Stomach (tissue), 4 donors: ENCODE measurements around the gene KCNK13.

Source experiments
- CTCF ChIP-seq, 7 experiments: fragments of 450-650 bp in 4 of 7; fragments of 200-600 bp in 3 of 7; sonication (generic) in 3 of 7; IDR thresholded peaks; one replicate each; pipeline ENCODE4 v1.5.1; 2016 to 2019; ENCODE audit warnings: antibody characterized with exemption in 7 of 7, control low read depth in 2 of 7, mild to moderate bottlenecking in 1 of 7
- EP300 ChIP-seq: sonication (generic); formaldehyde crosslinking; IDR thresholded peaks from one replicate; pipeline ENCODE4 v1.6.1; 2017; ENCODE audit warnings: antibody characterized with exemption
- POLR2A ChIP-seq, 4 donors: fragments of 450-650 bp; IDR thresholded peaks; one replicate each; pipeline ENCODE4 v1.6.1; 2016; ENCODE audit warnings: antibody characterized with exemption in 4 of 4, control low read depth in 2 of 4, mild to moderate bottlenecking in 1 of 4, moderate library complexity in 1 of 4
- POLR2AphosphoS5 ChIP-seq, 3 donors: sonication (generic); formaldehyde crosslinking; IDR thresholded peaks; one replicate each; pipeline ENCODE4 v1.6.1; 2016; ENCODE audit warnings: antibody characterized with exemption in 3 of 3

- TF ChIP-seq CTCF (IDR thresholded peaks at IDR 0.05) (no peak), EP300 (no peak), POLR2A (IDR thresholded peaks at IDR 0.05) (no peak), POLR2AphosphoS5 (IDR thresholded peaks at IDR 0.05) (no peak)
Measured at GRCh38 chr14:90072350-90072749, 10.6 kb downstream of the KCNK13 start.
